H1 (cell line): ENCODE data around the gene TBC1D9. TPM values are rescaled to one million over a fixed set of nuclear protein-coding genes. Genes with fewer than 3 reads are reported as not detected.

Experiments
- CTCF ChIA-PET: fragments of 300-600 bp; sonication (Branson Sonifier 250); formaldehyde crosslinking; loops from one replicate; lab custom pipeline; 2021; ENCODE audit not compliant: partially characterized antibody; lab: Charles Lee
- POLR2A ChIA-PET: fragments of 300-600 bp; sonication (Branson Sonifier 250); formaldehyde crosslinking; loops from one replicate; lab custom pipeline; 2021; ENCODE audit warnings: inconsistent platforms; ENCODE audit not compliant: partially characterized antibody; lab: Charles Lee
- DNase-seq, 2 experiments: peaks; one replicate each; pipeline versions ENCODE4 v3.0.0 to v3.0.0-alpha.2; 2010 to 2022; ENCODE audit warnings: low spot score in 2 of 2, low read depth in 1 of 2, mixed read lengths in 1 of 2
- FAIRE-seq: peaks from 2 replicates; lab custom pipeline; 2011; peaks lifted over from hg19 to GRCh38; lab: Jason Lieb, UNC
- H2AFZ ChIP-seq: 2 replicates; pipeline ENCODE4 v1.8.1; 2012; ENCODE audit warnings: low read length, inconsistent platforms
- H2AK5ac ChIP-seq: 2 replicates; pipeline ENCODE4 v1.6.1; 2013; ENCODE audit warnings: low read depth, low read length
- H2BK120ac ChIP-seq: replicated peaks from 2 replicates; pipeline ENCODE3; 2013; ENCODE audit warnings: low read depth, low read length, inconsistent platforms
- H2BK12ac ChIP-seq: 2 replicates; pipeline ENCODE4 v1.6.1; 2013; ENCODE audit warnings: low read depth, low read length
- H2BK15ac ChIP-seq: 2 replicates; pipeline ENCODE4 v1.6.1; 2013; ENCODE audit warnings: low read length
- H2BK20ac ChIP-seq: 2 replicates; pipeline ENCODE4 v1.6.1; 2013; ENCODE audit warnings: low read length
- H2BK5ac ChIP-seq: 2 replicates; pipeline ENCODE4 v1.6.1; 2013; ENCODE audit warnings: low read depth, low read length
- H3K14ac ChIP-seq: 2 replicates; pipeline ENCODE4 v1.6.1; 2013; ENCODE audit warnings: inconsistent platforms; ENCODE audit not compliant: insufficient read length
- H3K18ac ChIP-seq: 2 replicates; pipeline ENCODE4 v1.6.1; 2013; ENCODE audit warnings: low read length; ENCODE audit errors: extremely low read depth
- H3K23ac ChIP-seq: 2 replicates; pipeline ENCODE4 v1.6.1; 2013; ENCODE audit warnings: inconsistent platforms; ENCODE audit not compliant: insufficient read length
- H3K23me2 ChIP-seq: 2 replicates; pipeline ENCODE4 v1.6.1; 2013; ENCODE audit warnings: low read depth, low read length
- H3K27ac ChIP-seq: 2 replicates; pipeline ENCODE4 v1.6.1; 2011; ENCODE audit warnings: low read depth, low read length, inconsistent platforms
- H3K27me3 ChIP-seq, 4 experiments: replicated peaks in 1 of 4; 1 replicate in 1 of 4; 2 replicates in 3 of 4; pipeline versions ENCODE4 v1.6.1 to v1.8.1; 2011 to 2013; ENCODE audit warnings: low read length in 3 of 4, mild to moderate bottlenecking in 3 of 4, inconsistent platforms in 2 of 4, mixed read lengths in 2 of 4, moderate library complexity in 1 of 4; ENCODE audit not compliant: control insufficient read depth in 3 of 4, insufficient read depth in 3 of 4; ENCODE audit errors: extremely low read depth in 1 of 4
- H3K36me3 ChIP-seq, 4 experiments: 2 replicates each; pipeline versions ENCODE4 v1.6.1 to v1.8.1; 2011 to 2013; ENCODE audit warnings: mild to moderate bottlenecking in 4 of 4, low read length in 3 of 4, moderate library complexity in 2 of 4, control low read depth in 1 of 4, inconsistent platforms in 1 of 4; ENCODE audit not compliant: insufficient read depth in 4 of 4, control insufficient read depth in 2 of 4
- H3K4ac ChIP-seq: replicated peaks from 2 replicates; pipeline ENCODE3; 2013; ENCODE audit warnings: low read length, low read depth, mixed read lengths, inconsistent platforms; ENCODE audit not compliant: insufficient read length
- H3K4me1 ChIP-seq, 4 experiments: replicated peaks in 1 of 4; 1 replicate in 1 of 4; 2 replicates in 3 of 4; pipeline versions ENCODE4 v1.6.1 to v1.8.1; 2011 to 2013; ENCODE audit warnings: low read length in 3 of 4, inconsistent platforms in 2 of 4, mixed read lengths in 1 of 4; ENCODE audit not compliant: insufficient read depth in 4 of 4, control insufficient read depth in 3 of 4
- H3K4me2 ChIP-seq, 2 experiments: 2 replicates each; pipeline versions ENCODE4 v1.6.1 to v1.8.1; 2011 to 2013; ENCODE audit warnings: low read depth in 2 of 2, low read length in 2 of 2, control low read depth in 1 of 2, inconsistent platforms in 1 of 2, mild to moderate bottlenecking in 1 of 2; ENCODE audit not compliant: insufficient read depth in 1 of 2
- H3K4me3 ChIP-seq, 4 experiments: fragments of 200-600, 300-600 bp in 1 of 4; sonication (generic), shearing (Covaris generic), sonication (Bioruptor Twin) in 1 of 4; 2 replicates each; pipeline versions ENCODE4 v1.5.1 to v1.8.1; 2011 to 2016; ENCODE audit warnings: low read length in 4 of 4, low read depth in 3 of 4, control low read depth in 2 of 4, inconsistent platforms in 2 of 4, mild to moderate bottlenecking in 2 of 4, mixed read lengths in 1 of 4, moderate library complexity in 1 of 4; ENCODE audit not compliant: insufficient read depth in 2 of 4; ENCODE audit errors: extremely low read depth in 1 of 4
- H3K56ac ChIP-seq: replicated peaks from 2 replicates; pipeline ENCODE3; 2013; ENCODE audit warnings: low read depth, mild to moderate bottlenecking, mixed read lengths, low read length, inconsistent platforms; ENCODE audit not compliant: insufficient read length
- H3K79me1 ChIP-seq: 2 replicates; pipeline ENCODE4 v1.6.1; 2013; ENCODE audit warnings: low read depth, low read length, control low read depth
- H3K79me2 ChIP-seq, 2 experiments: 2 replicates each; pipeline versions ENCODE4 v1.6.1 to v1.8.1; 2012 to 2013; ENCODE audit warnings: low read length in 2 of 2, mild to moderate bottlenecking in 2 of 2, inconsistent platforms in 1 of 2; ENCODE audit not compliant: insufficient read depth in 2 of 2, control insufficient read depth in 1 of 2
- H3K9ac ChIP-seq, 4 experiments: replicated peaks in 1 of 4; 1 replicate in 1 of 4; 2 replicates in 3 of 4; pipeline versions ENCODE4 v1.6.1 to v1.8.1; 2011 to 2013; ENCODE audit warnings: low read depth in 3 of 4, low read length in 3 of 4, control low read depth in 2 of 4, mild to moderate bottlenecking in 2 of 4, moderate library complexity in 2 of 4, inconsistent platforms in 1 of 4; ENCODE audit errors: extremely low read depth in 1 of 4
- H3K9me3 ChIP-seq, 2 experiments: 2 replicates each; pipeline versions ENCODE4 v1.6.1 to v1.8.1; 2012 to 2013; ENCODE audit warnings: mild to moderate bottlenecking in 2 of 2, moderate library complexity in 2 of 2, control low read depth in 1 of 2, inconsistent platforms in 1 of 2, low read depth in 1 of 2, low read length in 1 of 2, mixed read lengths in 1 of 2; ENCODE audit not compliant: insufficient read depth in 2 of 2
- H4K20me1 ChIP-seq, 2 experiments: replicated peaks in 1 of 2; 2 replicates each; pipeline versions ENCODE3 to v1.8.1; 2011 to 2013; ENCODE audit warnings: inconsistent platforms in 2 of 2, low read length in 2 of 2, mild to moderate bottlenecking in 1 of 2; ENCODE audit not compliant: insufficient read depth in 2 of 2, control insufficient read depth in 1 of 2
- H4K5ac ChIP-seq: 2 replicates; pipeline ENCODE4 v1.6.1; 2013; ENCODE audit warnings: low read length, low read depth, mixed read lengths, inconsistent platforms; ENCODE audit not compliant: insufficient read length
- H4K8ac ChIP-seq: 2 replicates; pipeline ENCODE4 v1.8.0; 2013; ENCODE audit warnings: mild to moderate bottlenecking, moderate library complexity, low read length, inconsistent platforms; ENCODE audit not compliant: insufficient read depth; ENCODE audit errors: extremely low read depth
- H4K91ac ChIP-seq: replicated peaks from 2 replicates; pipeline ENCODE3; 2013; ENCODE audit warnings: low read length, mixed read lengths, inconsistent platforms; ENCODE audit not compliant: insufficient read length
- EP300 ChIP-seq, 2 experiments: IDR thresholded peaks; 1 replicate in 1 of 2; 2 replicates in 1 of 2; pipeline ENCODE4 v1.6.1; 2011 to 2012; ENCODE audit warnings: low read depth in 2 of 2, low read length in 2 of 2, mild to moderate bottlenecking in 2 of 2, borderline replicate concordance in 1 of 2, inconsistent platforms in 1 of 2, moderate library complexity in 1 of 2
- WGBS, 2 experiments: shearing (Covaris generic) in 1 of 2; methylation state at CpG; one replicate each; pipeline versions ENCODE4 v1.1.6 to v1.1.7; 2013 to 2015; ENCODE audit warnings: low lambda C conversion rate in 2 of 2, mixed read lengths in 2 of 2, inconsistent platforms in 1 of 2, low coverage in 1 of 2, missing lambda C conversion rate in 1 of 2; ENCODE audit not compliant: insufficient replicate concordance in 2 of 2, insufficient coverage in 1 of 2, insufficient read length in 1 of 2; ENCODE audit errors: extremely low coverage in 1 of 2, missing lambda C conversion rate in 1 of 2; 5-methylcytosine and 5-hydroxymethylcytosine counted together
- polyA plus RNA-seq, 7 experiments: library from polyadenylated mRNA; depleted of rRNA in 3 of 7; stranded (reverse) in 5 of 7; unstranded in 2 of 7; fragments of >200 nt in 5 of 7; fragments of 200-250 nt in 2 of 7; gene quantifications; 1 replicate in 5 of 7; 2 replicates in 1 of 7; 4 replicates in 1 of 7; pipeline versions ENCODE4 v1.2.1 to v1.2.3, GENCODE V29; 2011 to 2013; ENCODE audit warnings: missing spikeins in 2 of 7, mixed read lengths in 2 of 7
- total RNA-seq: library from RNA; stranded (reverse); fragmentation: NEBNext Ultra II Directional; extraction: Animal tissue kit (Norgen Biotek cat#: 25700); gene quantifications from 2 replicates; pipeline ENCODE4 v1.2.1, GENCODE V29; 2021

The TBC1D9 gene
- total and polyA plus RNA-seq, 2 of the 8 experiments (the other 6 are each of a cell fraction or from before 2014, with no cell fraction given), result 0.94 to 1.0 TPM

DNA sequence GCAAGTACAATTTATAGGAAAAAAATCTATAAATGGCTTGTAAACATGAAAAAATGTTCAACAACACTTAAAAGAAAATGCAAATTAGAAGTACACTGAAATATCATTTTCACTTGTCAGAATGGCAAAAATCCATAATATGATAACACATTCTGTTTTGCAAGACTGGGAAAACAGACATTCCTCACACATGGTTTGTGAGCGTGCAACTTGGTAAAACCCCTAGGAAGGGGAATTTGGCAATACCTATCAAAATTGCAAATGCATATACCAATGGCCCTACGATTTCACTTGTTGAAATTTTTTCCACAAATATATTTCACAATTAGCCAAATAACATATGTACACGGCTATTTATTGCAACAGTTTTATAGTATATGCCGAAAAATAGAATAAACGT is 31.4 kb downstream of the TBC1D9 start:
- Histone ChIP-seq H3K79me1 (no peaks in the 10 kb centered on the region), H3K23me2 (no peaks in the 10 kb centered on the region), H4K5ac (no peak overlapping the region), H3K4me2 (no peak overlapping the region), H3K36me3 (no peaks in the 10 kb centered on the region), H3K27ac (no peak overlapping the region), H2AFZ (no peak overlapping the region), H2BK12ac (no peak overlapping the region), H2BK20ac (no peak overlapping the region), H4K20me1 (no peaks in the 10 kb centered on the region), H4K8ac (no peak overlapping the region), H3K79me2 (no peaks in the 10 kb centered on the region), H2BK120ac (no peak overlapping the region), H3K9me3 (no peaks in the 10 kb centered on the region), H3K9ac (no peak overlapping the region), H3K27me3 (no peaks in the 10 kb centered on the region), H3K18ac (no peak overlapping the region), H4K91ac (no peak overlapping the region), H3K56ac (no peak overlapping the region), H2BK5ac (no peak overlapping the region), H2AK5ac (no peak overlapping the region), H3K4me3 (no peak overlapping the region), H3K14ac (no peak overlapping the region), H3K4me1 (peaks cover 0 to under 1% (median 0%) of the 10 kb centered on the region in 4 experiments; a peak in 1 of 7 replicates), H3K23ac (no peak overlapping the region), H3K4ac (no peak overlapping the region), H2BK15ac (no peak overlapping the region)
- ChIA-PET CTCF (no interaction called here), POLR2A (no interaction called here)
- WGBS, 2 experiments, result 80% methylated on average over 5 of the region's 5 CpGs; no CpG with 5 or more reads in 1 of the 2 experiments
- DNase-seq (no peak), FAIRE-seq (no peak)
- no peak for TF ChIP-seq EP300 (IDR thresholded peaks at IDR 0.05; ENCODE audit: borderline replicate concordance in 1 of 2, low read depth in 2 of 2, low read length in 2 of 2)
